GM12878 (cell line): ENCODE measurements around the gene NKAIN2. TPM values are rescaled to one million over a fixed set of nuclear protein-coding genes. Genes with fewer than 3 reads are reported as not detected.

Experiments
- ATAC-seq: fragments of 200-7000 bp; cut with Tn5 transposase; 3 replicates; pipeline ENCODE4 v1.9.1; 2020; ENCODE audit warnings: mild to moderate bottlenecking, moderate library complexity
- BruUV-seq: library from RNA; stranded (reverse); fragments of 400-500 nt; replicated peaks from 2 replicates; lab custom pipeline; 2021; lab: Mats Ljungman, UMichigan
- CTCF ChIA-PET: fragments of 300-600 bp; sonication (Branson Sonifier 250); formaldehyde crosslinking; extraction: SDS; loops from one replicate; lab custom pipeline; 2021; ENCODE audit warnings: inconsistent platforms; lab: Yijun Ruan, JAX
- POLR2A ChIA-PET: fragments of 350-600 bp; formaldehyde crosslinking; extraction: SDS; loops from one replicate; lab custom pipeline; 2021; ENCODE audit warnings: inconsistent platforms; lab: Charles Lee
- RAD21 ChIA-PET: fragments of 300-600 bp; sonication (Branson Sonifier 250); formaldehyde crosslinking; loops from one replicate; lab custom pipeline; 2023; ENCODE audit warnings: antibody characterized with exemption; ENCODE audit not compliant: unreplicated experiment; lab: Charles Lee
- SMC1A ChIA-PET: fragments of 300-600 bp; sonication (Branson Sonifier 250); formaldehyde crosslinking; loops from one replicate; lab custom pipeline; 2023; ENCODE audit not compliant: unreplicated experiment, uncharacterized antibody; lab: Charles Lee
- DNase-seq: peaks from one replicate; pipeline ENCODE4 v3.0.0-alpha.2; 2011; ENCODE audit warnings: low read depth, low spot score
- FAIRE-seq: peaks from 3 replicates; lab custom pipeline; 2011; peaks lifted over from hg19 to GRCh38; lab: Jason Lieb, UNC
- H2AFZ ChIP-seq: 2 replicates; pipeline ENCODE4 v1.6.0; 2011; ENCODE audit warnings: low read depth, low read length, control low read depth; ENCODE audit not compliant: control insufficient read depth
- H3K27ac ChIP-seq: 2 replicates; pipeline ENCODE4 v1.5.1; 2011; ENCODE audit warnings: control low read depth; ENCODE audit not compliant: control insufficient read depth, insufficient read depth
- H3K27me3 ChIP-seq, 2 experiments: replicated peaks in 1 of 2; 2 replicates each; pipeline versions ENCODE4 v1.6.0 to v1.6.1; 2011; ENCODE audit warnings: low read length in 1 of 2; ENCODE audit not compliant: control insufficient read depth in 2 of 2, insufficient read depth in 2 of 2
- H3K36me3 ChIP-seq, 2 experiments: 2 replicates each; pipeline ENCODE4 v1.5.1; 2011; ENCODE audit warnings: low read length in 1 of 2; ENCODE audit not compliant: control insufficient read depth in 2 of 2, insufficient read depth in 2 of 2
- H3K4me1 ChIP-seq: 2 replicates; pipeline ENCODE4 v1.6.1; 2011; ENCODE audit warnings: mild to moderate bottlenecking, low read length, moderate library complexity, mixed read lengths; ENCODE audit not compliant: control insufficient read depth, insufficient read depth
- H3K4me2 ChIP-seq: 2 replicates; pipeline ENCODE4 v1.6.0; 2011; ENCODE audit warnings: control low read depth; ENCODE audit not compliant: control insufficient read depth, insufficient read depth
- H3K4me3 ChIP-seq: fragments of 200-600 bp; sonication (generic); 2 replicates; pipeline ENCODE4 v1.5.1; 2016
- H3K79me2 ChIP-seq: 2 replicates; pipeline ENCODE4 v1.6.0; 2011; ENCODE audit warnings: low read length; ENCODE audit not compliant: control insufficient read depth, insufficient read depth
- H3K9ac ChIP-seq: 2 replicates; pipeline ENCODE4 v1.8.0; 2011; ENCODE audit warnings: low read length, control low read depth, mixed read lengths; ENCODE audit not compliant: control insufficient read depth, insufficient read depth
- H3K9me3 ChIP-seq: replicated peaks from 3 replicates; pipeline ENCODE4 v1.5.1; 2011; ENCODE audit warnings: mild to moderate bottlenecking, low read length; ENCODE audit not compliant: control insufficient read depth, insufficient read depth
- H4K20me1 ChIP-seq: 2 replicates; pipeline ENCODE4 v1.6.0; 2011; ENCODE audit not compliant: control insufficient read depth, insufficient read depth
- BCLAF1 ChIP-seq: fragments of 450-650 bp; IDR thresholded peaks from 2 replicates; pipeline ENCODE4 v1.6.1; 2017; ENCODE audit warnings: antibody characterized with exemption, mild to moderate bottlenecking, moderate library complexity
- ESRRA ChIP-seq: IDR thresholded peaks from 2 replicates; pipeline ENCODE4 v1.6.1; 2012; ENCODE audit warnings: mild to moderate bottlenecking, low read length, improper control_type of control experiment
- FOXK2 ChIP-seq: fragments of 450-650 bp; IDR thresholded peaks from 2 replicates; pipeline ENCODE4 v1.6.1; 2017; ENCODE audit warnings: mild to moderate bottlenecking, moderate library complexity
- GABPA ChIP-seq: IDR thresholded peaks from 2 replicates; pipeline ENCODE4 v1.6.1; 2014; ENCODE audit warnings: antibody characterized with exemption, low read depth, mild to moderate bottlenecking, inconsistent platforms
- HDAC6 ChIP-seq: fragments of 200-600 bp; sonication (generic); IDR thresholded peaks from one replicate; pipeline ENCODE4 v1.8.0; 2017; ENCODE audit warnings: antibody characterized with exemption; ENCODE audit not compliant: unreplicated experiment
- MLLT1 ChIP-seq: fragments of 450-650 bp; IDR thresholded peaks from 2 replicates; pipeline ENCODE4 v1.6.1; 2016; ENCODE audit warnings: mild to moderate bottlenecking
- MTA2 ChIP-seq: fragments of 450-650 bp; IDR thresholded peaks from 2 replicates; pipeline ENCODE4 v1.6.1; 2016; ENCODE audit warnings: low read depth, mild to moderate bottlenecking, moderate library complexity
- NFIC ChIP-seq: IDR thresholded peaks from 2 replicates; pipeline ENCODE4 v1.6.1; 2012; ENCODE audit warnings: low read depth, mild to moderate bottlenecking, inconsistent platforms, low read length, moderate library complexity
- NRF1 ChIP-seq: conservative IDR thresholded peaks from 2 replicates; pipeline ENCODE4 v1.6.1; 2011; ENCODE audit warnings: mild to moderate bottlenecking, low read depth, low read length, improper control_type of control experiment
- SIX5 ChIP-seq: IDR thresholded peaks from 2 replicates; pipeline ENCODE4 v1.6.1; 2011; ENCODE audit warnings: mild to moderate bottlenecking, low read depth, low read length, moderate library complexity; ENCODE audit not compliant: severe bottlenecking
- SKIL ChIP-seq: fragments of 450-650 bp; IDR thresholded peaks from 2 replicates; pipeline ENCODE4 v1.6.1; 2017; ENCODE audit warnings: mild to moderate bottlenecking, low read depth, inconsistent platforms; ENCODE audit not compliant: poor library complexity, severe bottlenecking
- SMC3 ChIP-seq: IDR thresholded peaks from 2 replicates; pipeline ENCODE4 v1.6.1; 2011; ENCODE audit warnings: low read length, improper control_type of control experiment, borderline replicate concordance
- WRNIP1 ChIP-seq: IDR thresholded peaks from 2 replicates; pipeline ENCODE4 v1.6.1; 2011; ENCODE audit warnings: low read depth, low read length, improper control_type of control experiment, borderline replicate concordance
- ZNF24 ChIP-seq: fragments of 450-650 bp; IDR thresholded peaks from 2 replicates; pipeline ENCODE4 v1.6.1; 2017; ENCODE audit warnings: antibody characterized with exemption, mild to moderate bottlenecking
- ZNF274 ChIP-seq: IDR thresholded peaks from one replicate; pipeline ENCODE4 v1.8.0; 2011; ENCODE audit not compliant: insufficient read length, insufficient read depth
- WGBS: methylation state at CpG from one replicate; pipeline ENCODE4 v1.1.6; 2016; ENCODE audit warnings: low lambda C conversion rate; ENCODE audit not compliant: insufficient replicate concordance, insufficient coverage; ENCODE audit errors: missing lambda C conversion rate; 5-methylcytosine and 5-hydroxymethylcytosine counted together
- in situ Hi-C: fragments of 300-500 bp; cut with MboI; formaldehyde crosslinking; loops from 9 replicates; pipeline ENCODE4 v1.14.3; 2018; ENCODE audit warnings: mixed read lengths
- intact Hi-C: fragments of 100-400 bp; cut with micrococcal nuclease; formaldehyde crosslinking; loops from one replicate; pipeline ENCODE4 v1.14.2; 2022; ENCODE audit not compliant: unreplicated experiment
- polyA plus RNA-seq, 11 experiments: library from polyadenylated mRNA; depleted of rRNA in 4 of 11; unstranded in 6 of 11; stranded (reverse) in 5 of 11; fragments of >200 nt; fragmentation: Nextera tagmentation in 4 of 11; fragmentation: Illumina TruSeq in 1 of 11; extraction: Ambion mirVana in 4 of 11; extraction: Trizol in 1 of 11; gene quantifications; 1 replicate in 1 of 11; 2 replicates in 10 of 11; pipeline versions ENCODE4 v1.2.1 to v1.2.3, GENCODE V29; 2011 to 2016; ENCODE audit warnings: inconsistent platforms in 2 of 11, missing spikeins in 2 of 11, low read depth in 1 of 11
- total RNA-seq, 4 experiments: library from RNA; depleted of rRNA in 3 of 4; stranded (reverse); fragments of >200 nt in 3 of 4; fragmentation: Illumina TruSeq in 1 of 4; extraction: Trizol in 1 of 4; gene quantifications; 2 replicates each; pipeline versions ENCODE4 v1.2.1 to v1.2.3, GENCODE V29; 2013 to 2021

Gene NKAIN2
- total and polyA plus RNA-seq, 10 of the 15 experiments (the other 5 are each of a cell fraction or from before 2014, with no cell fraction given): not detected

- TF ChIP-seq ZNF274 (no peak), FOXK2 (no peak), SKIL (no peak), WRNIP1 (no peak), SMC3 (no peak)
These were observed 6.5 kb downstream of the NKAIN2 start (continued) for GRCh38 chr6:123810214-123810613.

GRCh38 chr6:123810948-123811347, 7.3 kb downstream of the NKAIN2 start:
- no peaks in the 10 kb centered on the region for H3K79me2 ChIP-seq
- RAD21 ChIA-PET: no interaction called here
- no peak overlapping the region for H3K4me2 ChIP-seq
- H3K9ac ChIP-seq: no peak overlapping the region
- no peak overlapping the region for H2AFZ ChIP-seq
- in situ Hi-C loops (loop anchor here (25.0 kb wide), 1 partner anchor 976 kb away; no protein-coding TSS in a partner anchor), intact Hi-C loops (no loop called here)
- no peak overlapping the region for H3K4me3 ChIP-seq
- no peak for FAIRE-seq
- ATAC-seq: no peak
- POLR2A ChIA-PET: no interaction called here
- no peak for DNase-seq
- 41% methylated on average over 2 of the region's 2 CpGs for WGBS
- H3K9me3 ChIP-seq: no peaks in the 10 kb centered on the region
- CTCF ChIA-PET: no interaction called here
- SMC1A ChIA-PET: no interaction called here
- BruUV-seq: no TSS peak
- H3K36me3 ChIP-seq: no peaks in the 10 kb centered on the region
- H4K20me1 ChIP-seq: no peaks in the 10 kb centered on the region
- no peaks in the 10 kb centered on the region for H3K4me1 ChIP-seq
- H3K27ac ChIP-seq: no peak overlapping the region
- H3K27me3 ChIP-seq: no peaks in the 10 kb centered on the region
- no peak for TF ChIP-seq GABPA
- no peak for TF ChIP-seq MLLT1
- TF ChIP-seq ESRRA: no peak
- TF ChIP-seq HDAC6: no peak
- TF ChIP-seq NRF1: no peak
- TF ChIP-seq BCLAF1: no peak
- TF ChIP-seq SKIL: no peak
- no peak for TF ChIP-seq NFIC
- no peak for TF ChIP-seq SIX5
- no peak for TF ChIP-seq ZNF24
- no peak for TF ChIP-seq MTA2
- no peak for TF ChIP-seq ZNF274
